ENCODE data around the gene AHI1.

The AHI1 gene

DNA sequence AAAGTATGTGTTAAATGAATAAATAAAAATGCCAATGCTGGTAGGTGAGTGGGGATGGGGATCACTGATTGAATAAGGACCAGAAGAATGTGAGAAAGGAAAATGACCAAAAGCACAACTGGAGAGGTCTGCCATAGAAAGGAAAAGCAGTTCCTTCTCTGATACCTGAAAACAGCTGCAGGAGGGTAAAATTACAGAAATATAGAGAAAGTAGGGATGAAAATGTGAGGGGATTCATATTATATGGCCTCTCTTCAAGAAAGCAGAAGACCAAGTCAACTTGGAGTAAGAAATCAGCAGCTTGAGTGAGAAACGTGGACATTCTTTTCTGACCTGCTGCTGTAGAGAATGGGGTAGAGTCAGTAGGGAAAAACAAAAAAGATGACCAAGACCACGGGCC, 191.4 kb downstream of the AHI1 start:
- no peak overlapping the region for H3K4me3 ChIP-seq (ENCODE audit: low read length)
- no peak for TF ChIP-seq ZNF274 (IDR thresholded peaks at IDR 0.05; ENCODE audit: low read depth, low read length)

DNA sequence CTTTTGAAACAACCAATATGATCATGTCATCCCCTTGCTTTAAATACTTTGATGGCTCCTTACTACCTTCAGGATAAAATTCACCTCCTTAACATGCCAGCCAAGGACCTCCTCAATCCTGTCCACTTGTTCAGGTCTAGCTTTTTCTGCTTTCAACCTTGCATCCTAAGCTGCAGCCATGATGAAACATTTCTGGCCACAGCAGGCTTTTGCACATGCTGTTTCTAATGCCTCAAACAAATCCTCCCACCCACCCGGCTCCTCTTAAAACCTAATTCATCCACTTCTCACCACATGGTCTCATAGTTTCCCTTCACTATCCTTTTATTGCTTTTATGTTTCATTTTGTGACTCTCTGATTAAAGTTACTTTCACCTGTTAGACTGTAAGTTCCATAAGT, 191.9 kb downstream of the AHI1 start:
- TF ChIP-seq ZNF274 (IDR thresholded peaks at IDR 0.05; ENCODE audit: low read depth, low read length): no peak

GRCh38 chr6:135304883-135305282, 192.7 kb downstream of the AHI1 start:
- TF ChIP-seq ZNF274 (IDR thresholded peaks at IDR 0.05; ENCODE audit: low read depth, low read length): no peak
- no peak overlapping the region for H3K4me3 ChIP-seq (ENCODE audit: low read length)

More for the DNA sequence above, 191.9 kb downstream of the AHI1 start:
- no peak overlapping the region for H3K4me3 ChIP-seq (ENCODE audit: low read length)

DNA sequence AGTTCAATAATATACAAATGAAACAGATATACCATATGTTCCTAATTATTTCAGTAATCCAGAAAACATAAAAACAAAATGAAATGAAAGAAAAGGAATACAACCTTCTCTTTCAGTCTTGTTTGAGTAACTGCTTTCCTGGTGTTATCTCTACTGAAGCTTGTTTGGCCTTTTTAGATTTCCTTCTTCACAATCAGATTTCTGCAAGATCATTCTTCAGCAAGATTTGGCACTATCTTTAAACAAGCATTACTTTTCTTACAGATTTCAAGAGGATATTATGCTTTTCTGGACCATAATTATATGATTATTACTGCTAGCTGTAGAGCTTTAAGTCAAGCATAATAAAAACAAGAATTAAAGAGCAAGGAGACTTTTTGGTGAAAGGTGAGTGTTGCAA, 196.2 kb downstream of the AHI1 start:
- no peak for TF ChIP-seq ZNF274 (IDR thresholded peaks at IDR 0.05; ENCODE audit: low read depth, low read length)
- H3K4me3 ChIP-seq (ENCODE audit: low read length): no peak overlapping the region

- TF ChIP-seq ZNF274 (IDR thresholded peaks at IDR 0.05; ENCODE audit: low read depth, low read length): no peak
- H3K4me3 ChIP-seq (ENCODE audit: low read length): no peak overlapping the region
Measured at GRCh38 chr6:135300576-135300975, 197.0 kb downstream of the AHI1 start.

- no peak for TF ChIP-seq ZNF274 (IDR thresholded peaks at IDR 0.05; ENCODE audit: low read depth, low read length)
- H3K4me3 ChIP-seq (ENCODE audit: low read length): no peak overlapping the region
Measured at GRCh38 chr6:135299256-135299655, 198.3 kb downstream of the AHI1 start.

DNA sequence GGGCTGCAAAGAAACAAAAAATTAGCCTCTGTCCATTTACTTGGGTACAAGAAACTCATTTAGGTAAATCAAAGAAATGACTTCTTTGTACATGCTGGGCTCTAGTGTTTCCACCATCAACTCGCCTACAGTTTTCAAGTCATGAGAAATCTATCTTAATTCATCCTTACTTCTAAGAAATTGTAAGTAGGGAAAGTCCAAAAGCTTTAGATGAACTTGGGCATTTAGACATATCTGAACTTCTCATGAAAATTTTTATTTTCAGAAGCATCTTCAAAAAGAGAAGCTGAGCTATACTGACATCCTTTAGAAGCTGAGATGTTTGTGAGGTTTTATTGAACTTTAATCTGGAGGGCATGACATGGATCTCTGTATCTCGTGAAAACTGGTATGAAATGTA, 199.1 kb downstream of the AHI1 start:
- no peak for TF ChIP-seq ZNF274 (IDR thresholded peaks at IDR 0.05; ENCODE audit: low read depth, low read length)
- H3K4me3 ChIP-seq (ENCODE audit: low read length): no peak overlapping the region

GRCh38 chr6:135296715-135297114, 200.8 kb downstream of the AHI1 start:
- no peak overlapping the region for H3K4me3 ChIP-seq (ENCODE audit: low read length)
- no peak for TF ChIP-seq ZNF274 (IDR thresholded peaks at IDR 0.05; ENCODE audit: low read depth, low read length)

GRCh38 chr6:135295085-135295484, 202.5 kb downstream of the AHI1 start:
- no peak for TF ChIP-seq ZNF274 (IDR thresholded peaks at IDR 0.05; ENCODE audit: low read depth, low read length)
- no peak overlapping the region for H3K4me3 ChIP-seq (ENCODE audit: low read length)

GRCh38 chr6:135291288-135292076, 206.1 kb downstream of the AHI1 start:
- H3K4me3 ChIP-seq (ENCODE audit: low read length): no peak overlapping the region
- no peak for TF ChIP-seq ZNF274 (IDR thresholded peaks at IDR 0.05; ENCODE audit: low read depth, low read length)

DNA sequence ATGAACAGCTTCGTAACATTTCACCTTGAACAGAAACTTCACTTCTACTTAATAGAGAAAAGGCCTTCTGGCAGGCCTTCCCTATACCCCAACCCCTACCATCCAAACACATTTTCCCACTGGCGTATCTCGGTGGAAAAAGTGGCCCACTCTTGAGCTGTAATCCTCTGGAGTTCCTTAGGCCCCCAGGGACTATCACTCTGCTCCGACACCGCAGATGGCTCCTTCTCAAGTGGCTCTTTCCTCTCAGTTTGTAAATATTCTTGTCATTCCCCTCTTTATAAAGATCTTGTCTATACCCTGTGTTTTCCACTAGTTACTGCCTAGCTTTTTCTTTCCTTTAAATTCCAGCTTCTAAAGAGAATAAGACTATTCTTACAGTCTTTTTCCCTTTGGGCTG, 207.7 kb downstream of the AHI1 start:
- no peak overlapping the region for H3K4me3 ChIP-seq (ENCODE audit: low read length)
- TF ChIP-seq ZNF274 (IDR thresholded peaks at IDR 0.05; ENCODE audit: low read depth, low read length): no peak

DNA sequence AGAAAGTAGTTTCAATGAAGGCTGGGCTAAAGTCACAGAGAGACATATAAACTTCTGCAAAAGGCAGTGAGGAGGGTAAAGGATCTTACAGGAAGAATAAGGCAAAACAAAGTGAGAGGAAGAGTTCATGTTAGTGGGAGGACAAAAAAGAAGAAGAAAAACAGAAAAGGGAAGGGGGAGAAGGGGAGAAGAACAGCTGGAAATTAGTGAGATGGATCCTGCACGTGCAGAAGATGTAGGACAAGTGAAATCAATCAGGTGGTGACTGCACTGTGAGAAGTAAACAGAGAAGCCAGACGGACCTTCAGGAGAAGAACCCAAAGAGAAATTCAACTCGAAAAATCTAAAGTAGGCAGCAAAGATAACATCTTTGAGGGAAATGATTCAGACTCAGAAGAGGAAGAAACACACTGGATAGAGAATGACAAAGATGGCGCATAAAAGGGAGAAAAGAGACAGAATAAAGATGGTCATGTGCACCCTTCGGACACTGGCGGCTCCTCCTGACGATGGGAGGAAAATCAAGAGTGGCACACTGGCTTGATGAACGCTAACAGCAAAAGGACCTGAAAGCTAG, 210.5 kb downstream of the AHI1 start:
- TF ChIP-seq ZNF274 (IDR thresholded peaks at IDR 0.05; ENCODE audit: low read depth, low read length): no peak
- H3K4me3 ChIP-seq (ENCODE audit: low read length): no peak overlapping the region

GRCh38 chr6:135285165-135285564, 212.4 kb downstream of the AHI1 start:
- no peak overlapping the region for H3K4me3 ChIP-seq (ENCODE audit: low read length)
- TF ChIP-seq ZNF274 (IDR thresholded peaks at IDR 0.05; ENCODE audit: low read depth, low read length): no peak

DNA sequence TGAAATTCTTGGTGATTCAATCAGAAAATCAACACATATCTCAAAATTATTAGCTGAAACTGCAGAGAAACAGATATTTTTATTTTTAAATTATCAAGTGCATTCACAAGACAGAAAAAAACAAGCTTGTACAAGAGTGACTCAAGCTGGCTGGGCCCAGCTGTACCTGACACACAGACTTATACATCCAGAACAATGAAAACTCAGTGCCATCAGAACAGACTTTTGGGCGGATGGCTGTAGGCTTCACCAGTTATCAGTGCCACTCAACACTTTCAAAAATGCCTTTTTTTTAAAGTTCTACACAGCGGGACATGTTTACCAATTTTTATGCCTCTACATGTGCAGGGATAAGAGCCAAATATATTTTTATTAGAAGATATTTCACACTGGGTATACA, 213.6 kb downstream of the AHI1 start:
- no peak for TF ChIP-seq ZNF274 (IDR thresholded peaks at IDR 0.05; ENCODE audit: low read depth, low read length)
- no peak overlapping the region for H3K4me3 ChIP-seq (ENCODE audit: low read length)

DNA sequence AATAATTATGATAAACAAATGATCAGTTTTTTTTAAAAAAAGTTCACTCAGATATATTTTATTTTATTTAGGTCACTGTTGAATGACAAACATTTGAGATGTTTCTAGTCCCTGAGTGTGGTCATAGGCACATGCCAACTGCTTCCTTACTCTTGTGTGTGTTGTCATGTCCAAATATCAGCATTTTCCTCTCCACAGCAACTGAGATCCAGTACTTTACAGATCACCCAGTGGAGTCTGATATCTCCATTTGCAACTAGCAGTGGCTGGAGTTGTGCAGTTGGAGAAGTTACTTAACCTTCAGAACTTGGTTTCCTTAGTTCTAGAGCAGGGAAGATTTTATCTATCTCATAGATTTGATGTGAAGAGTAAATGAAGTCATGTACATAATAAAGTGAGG, 215.1 kb downstream of the AHI1 start:
- H3K4me3 ChIP-seq (ENCODE audit: low read length): no peak overlapping the region
- no peak for TF ChIP-seq ZNF274 (IDR thresholded peaks at IDR 0.05; ENCODE audit: low read depth, low read length)
